Activated CD4-positive, alpha-beta T cell treated with anti-CD3 and anti-CD28 coated beads, Interleukin-2, Interleukin-6, amounts not matched to agents 100 ng/mL and 50 ng/mL, durations not matched to agents 16 hours and 8 hours (primary cell): ENCODE measurements around the gene HMG20B.

ENCODE experiments used
- DNase-seq: peaks from one replicate; pipeline ENCODE4 v3.0.0-alpha.2; 2020

The HMG20B gene

DNA sequence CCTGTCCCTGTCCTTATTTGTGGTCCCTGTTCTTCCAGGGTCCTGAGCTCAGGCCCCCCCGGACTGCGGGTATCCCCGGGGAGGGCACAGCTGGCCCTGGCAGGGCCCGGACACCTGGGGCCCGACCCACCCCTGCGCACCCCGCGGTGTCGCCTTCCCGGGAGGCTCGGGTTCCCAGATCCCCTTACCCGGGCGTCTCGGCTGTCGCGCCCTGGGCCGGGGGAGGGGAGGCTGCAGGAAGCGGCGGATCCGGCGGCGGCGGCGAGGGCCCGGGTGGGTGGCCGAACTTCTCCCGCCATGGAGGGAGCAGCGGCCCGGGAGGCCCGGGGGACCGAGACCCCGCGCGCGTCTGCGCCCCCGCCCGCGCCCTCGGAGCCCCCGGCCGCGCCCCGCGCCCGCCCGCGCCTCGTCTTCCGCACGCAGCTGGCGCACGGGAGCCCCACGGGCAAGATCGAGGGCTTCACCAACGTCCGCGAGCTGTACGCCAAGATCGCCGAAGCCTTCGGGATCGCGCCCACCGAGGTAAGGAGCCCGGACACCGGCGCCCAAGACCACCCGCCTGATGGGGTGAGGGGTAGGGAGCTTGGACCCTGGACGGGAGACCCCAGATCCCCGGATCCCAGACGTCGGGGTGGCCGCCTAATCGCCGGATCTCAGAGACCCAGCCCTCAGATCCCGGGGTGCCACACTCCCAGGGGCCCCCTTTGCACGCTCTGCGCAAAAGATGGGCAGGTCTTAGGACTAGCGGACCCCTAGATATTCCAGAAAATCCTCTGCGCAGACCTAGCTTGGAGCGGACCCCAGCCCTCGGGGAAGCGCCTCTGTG lies 12.8 kb downstream of the HMG20B start, which contains the start of gene GIPC3:
TSS of gene GIPC3 (plus strand) at position 178 of the 826 bp plus-strand sequence. CDS start at position 298, 120 bp downstream.
- no peak for DNase-seq

DNA sequence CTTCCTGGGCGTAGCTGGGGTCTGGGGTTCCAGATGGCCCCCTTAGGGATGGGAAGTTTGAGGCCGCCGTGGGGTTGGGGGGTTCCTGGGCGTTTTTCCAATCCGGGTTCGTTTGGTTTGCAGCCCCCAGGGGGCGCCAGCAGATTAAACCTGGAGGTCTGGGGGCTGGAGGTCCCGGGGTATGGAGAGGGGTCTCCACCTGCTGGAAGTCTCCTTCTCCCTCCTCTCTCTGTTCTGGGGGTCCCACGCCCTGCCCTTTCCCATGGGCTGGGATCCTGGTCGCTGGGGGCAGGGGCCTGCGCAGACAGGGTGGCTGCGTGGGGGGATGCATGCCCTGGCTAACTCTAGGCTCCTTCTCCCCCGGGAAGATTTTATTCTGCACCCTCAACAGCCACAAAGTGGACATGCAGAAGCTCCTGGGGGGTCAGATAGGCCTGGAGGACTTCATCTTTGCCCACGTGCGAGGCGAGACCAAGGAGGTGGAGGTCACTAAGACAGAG lies 13.4 kb downstream of the HMG20B start:
- DNase-seq, result no peak

DNA sequence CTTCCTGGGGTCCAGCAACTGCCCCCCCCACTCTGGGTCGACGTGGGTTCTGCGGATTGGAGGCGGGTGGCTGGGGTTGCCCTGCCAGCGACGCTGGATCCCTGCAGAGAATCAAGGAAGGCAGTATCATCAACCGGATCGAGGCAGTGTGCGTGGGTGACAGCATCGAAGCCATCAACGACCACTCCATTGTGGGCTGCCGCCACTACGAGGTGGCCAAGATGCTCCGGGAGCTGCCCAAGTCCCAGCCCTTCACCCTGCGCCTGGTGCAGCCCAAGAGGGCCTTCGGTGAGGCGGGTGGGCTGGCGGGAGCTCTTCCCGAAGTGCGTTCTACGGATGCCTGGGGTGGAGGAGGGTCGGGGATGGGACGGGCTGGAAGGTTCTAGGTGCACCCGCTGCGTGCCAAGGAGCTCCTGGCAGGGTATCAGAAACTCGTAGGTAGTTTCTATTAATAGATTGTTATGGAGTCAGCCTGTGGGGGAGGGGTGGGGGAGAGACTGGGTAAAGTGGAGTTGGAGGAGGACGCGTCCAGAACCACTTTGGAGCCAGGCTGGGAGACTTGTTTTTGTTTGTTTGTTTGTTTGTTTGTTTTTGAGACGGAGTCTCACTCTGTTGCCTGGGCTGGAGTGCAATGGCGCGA lies 14.1 kb downstream of the HMG20B start:
- DNase-seq, result no peak

DNA sequence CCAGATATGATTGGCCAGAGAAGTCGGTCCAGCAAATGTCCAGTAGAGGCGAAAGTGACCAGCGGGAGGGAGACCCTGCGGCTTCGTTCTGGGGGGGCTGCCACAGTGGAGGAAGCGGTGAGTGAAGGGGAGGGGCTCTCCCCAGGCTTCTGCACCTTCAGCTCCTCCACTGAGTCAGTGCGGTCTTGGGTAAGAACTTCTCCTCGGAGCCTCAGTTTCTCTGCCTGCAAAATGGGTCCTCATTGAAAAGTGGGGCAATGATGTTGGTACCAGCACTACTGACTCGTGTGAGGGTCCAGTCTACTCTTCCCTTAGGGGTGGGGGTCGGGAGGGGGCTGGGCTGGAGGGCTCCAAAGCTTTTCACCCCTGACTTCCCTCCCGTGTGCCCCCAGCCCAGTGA lies 16.7 kb downstream of the HMG20B start:
- no peak for DNase-seq

DNA sequence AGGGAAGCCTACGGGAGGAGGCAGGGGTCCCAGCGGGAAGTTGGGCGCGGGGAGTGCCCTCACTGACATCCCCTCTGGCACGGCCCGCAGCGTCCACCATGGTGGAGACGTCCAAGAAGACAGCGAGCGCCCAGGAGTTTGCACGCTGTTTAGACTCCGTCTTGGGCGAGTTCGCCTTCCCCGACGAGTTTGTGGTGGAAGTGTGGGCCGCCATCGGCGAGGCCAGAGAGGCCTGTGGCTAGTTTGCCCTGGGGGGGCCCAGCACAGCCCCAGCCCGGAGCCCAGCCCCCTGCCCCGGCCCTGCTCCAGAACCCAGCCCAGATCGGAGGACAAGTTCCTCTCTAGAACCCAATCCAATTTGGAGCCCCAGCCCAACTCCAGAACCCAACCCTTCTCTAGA lies 17.2 kb downstream of the HMG20B start:
- DNase-seq, result no peak

DNA sequence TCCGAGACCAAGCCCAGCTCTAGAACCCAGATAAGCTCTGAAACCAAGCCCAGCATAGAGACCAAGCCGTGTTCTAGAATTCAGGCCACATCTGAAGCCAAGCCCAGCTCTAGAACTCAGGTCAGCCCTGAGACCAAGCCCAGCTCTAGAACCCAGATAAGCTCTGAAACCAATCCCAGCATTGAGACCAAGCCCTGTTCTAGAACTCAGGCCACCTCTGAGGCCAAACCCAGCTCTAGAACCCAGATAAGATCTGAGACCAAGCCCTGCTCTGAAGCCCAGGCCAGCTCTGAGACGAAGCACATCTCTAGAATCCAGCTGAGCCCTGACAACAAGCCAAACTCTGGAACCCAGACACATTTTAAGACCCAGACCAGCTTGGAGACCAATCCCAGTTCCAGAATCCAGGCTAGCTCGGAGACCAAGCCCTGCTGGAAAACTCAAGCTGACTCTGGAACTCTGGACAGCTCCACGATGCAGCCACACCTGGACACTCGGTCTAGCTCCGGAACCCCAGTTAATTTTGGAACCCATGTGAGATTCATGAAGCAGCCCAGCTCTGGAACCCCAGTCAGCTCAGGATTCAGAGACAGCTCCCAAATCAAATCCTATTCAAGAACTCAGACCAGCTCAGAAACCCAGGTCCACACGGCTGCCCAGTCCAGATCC lies 18.4 kb downstream of the HMG20B start:
- no peak for DNase-seq

DNA sequence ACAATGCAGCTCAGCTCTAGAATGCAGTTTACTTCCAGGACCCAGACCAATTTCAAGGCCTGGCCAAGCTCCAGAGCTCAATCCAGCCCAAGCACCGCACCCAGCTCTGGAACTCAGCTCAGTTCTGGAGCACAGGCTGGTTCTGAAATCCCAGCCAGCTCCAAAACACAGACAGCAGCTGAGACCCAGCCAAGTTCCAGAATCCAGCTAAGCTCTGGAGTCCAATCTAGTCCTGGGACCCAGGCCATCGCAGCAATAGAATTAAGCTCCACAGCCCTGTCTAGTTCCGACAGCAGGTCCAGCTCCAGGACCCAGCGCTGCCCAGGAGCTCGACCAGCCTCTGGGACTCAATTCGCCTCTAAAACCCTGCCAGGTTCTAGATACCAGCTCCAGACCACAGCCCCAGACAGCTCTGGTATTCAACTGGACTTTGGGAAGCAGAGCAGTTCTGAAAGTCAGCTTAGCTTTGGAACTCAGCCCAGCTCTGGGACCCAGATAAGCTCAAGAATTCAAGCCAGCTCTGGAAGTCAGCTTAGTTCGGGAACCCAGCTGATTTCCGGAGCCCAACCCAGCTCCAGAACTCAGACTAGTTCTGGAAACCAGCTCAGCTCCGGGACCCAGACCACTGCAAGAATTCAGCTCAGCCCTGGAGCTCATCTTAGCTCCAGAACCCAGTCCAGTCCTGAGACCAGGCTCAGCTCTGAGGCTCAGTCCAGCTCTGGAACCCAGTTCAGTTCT lies 19.3 kb downstream of the HMG20B start:
- no peak for DNase-seq

DNA sequence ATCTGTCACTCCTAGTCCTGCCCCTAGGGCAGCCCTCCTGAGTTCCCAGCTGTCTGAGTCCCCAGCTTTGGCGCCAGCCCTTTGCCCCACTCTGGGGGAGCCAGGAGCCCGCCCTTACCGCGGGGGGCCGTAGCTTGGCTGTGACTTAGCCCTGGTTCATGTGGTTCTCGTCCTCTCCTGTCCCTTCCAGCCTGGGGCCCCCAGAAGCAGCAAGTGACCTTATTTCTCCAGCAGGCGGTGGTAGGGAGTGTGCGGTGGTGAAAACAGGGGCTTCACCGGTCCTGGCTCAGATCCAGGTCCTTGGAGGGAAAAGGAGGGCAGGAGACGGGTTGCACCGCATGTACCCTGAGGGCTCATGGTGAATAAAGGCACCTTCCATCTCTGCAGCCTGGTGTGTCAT lies 20.4 kb downstream of the HMG20B start:
- no peak for DNase-seq

DNA sequence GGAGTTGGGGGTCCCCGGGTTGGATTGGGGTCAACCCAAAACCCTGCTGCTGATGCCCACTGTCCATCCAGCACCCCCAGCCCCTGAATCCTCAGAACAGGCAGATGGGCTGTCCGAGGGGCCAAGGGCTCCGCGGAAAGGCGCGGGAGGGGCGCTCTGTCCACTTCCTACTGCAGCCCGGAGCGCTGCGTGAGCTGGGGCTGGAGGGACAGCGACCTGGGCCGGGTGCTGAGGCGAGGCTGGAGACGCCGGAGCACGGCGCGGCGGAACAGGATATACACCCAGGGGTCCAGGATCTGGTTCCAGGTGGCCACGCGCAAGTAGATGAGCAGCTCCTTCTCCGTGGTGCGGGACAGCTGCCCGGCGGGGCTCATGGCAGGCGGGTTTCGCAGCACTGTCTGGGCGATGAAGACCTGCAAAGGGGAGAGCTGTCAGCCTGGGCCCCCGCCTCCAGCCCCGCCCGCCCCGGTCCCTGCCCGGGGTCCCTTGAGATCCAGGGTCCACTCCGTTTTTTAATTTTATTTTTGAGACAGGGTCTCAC lies 22.8 kb downstream of the HMG20B start:
- DNase-seq, result no peak

DNA sequence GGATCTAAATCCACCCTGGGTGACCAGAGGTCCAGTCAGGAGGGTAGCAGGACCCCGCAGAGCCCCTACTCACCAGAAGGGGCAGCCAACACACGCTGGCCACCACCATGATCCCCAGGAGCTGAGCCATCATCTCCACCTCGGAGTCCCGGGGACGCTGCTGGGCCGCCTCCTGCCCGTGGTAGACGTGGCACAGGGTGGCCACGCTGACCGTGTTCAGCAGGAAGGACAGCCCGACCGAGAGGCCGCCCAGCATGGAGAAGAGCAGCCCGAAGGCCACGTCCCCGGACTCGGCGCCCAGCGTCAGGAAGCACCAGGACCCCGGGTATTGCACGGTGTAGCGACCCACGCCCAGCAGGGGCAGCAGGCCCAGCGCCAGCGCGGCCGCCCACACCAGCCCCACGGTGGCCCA lies 27.0 kb downstream of the HMG20B start:
- no peak for DNase-seq

DNA sequence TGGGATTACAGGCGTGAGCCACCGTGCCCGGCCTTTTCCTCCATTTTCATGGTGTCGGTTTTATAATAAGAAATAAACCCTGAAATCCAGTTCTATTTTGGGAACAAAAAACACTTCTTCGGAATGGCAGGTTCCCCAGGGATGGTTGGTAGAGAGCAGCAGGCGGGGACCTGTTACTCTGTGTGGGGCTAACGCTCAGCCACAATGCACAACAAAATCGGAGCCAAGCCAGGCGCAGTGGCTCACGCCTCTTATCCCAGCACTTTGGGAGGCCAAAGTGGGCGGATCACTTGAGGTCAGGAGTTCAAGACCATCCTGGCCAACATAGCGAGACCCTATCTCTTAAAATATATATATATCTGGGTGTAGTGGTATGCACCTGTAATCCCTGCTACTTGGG lies 28.3 kb downstream of the HMG20B start:
- no peak for DNase-seq

DNA sequence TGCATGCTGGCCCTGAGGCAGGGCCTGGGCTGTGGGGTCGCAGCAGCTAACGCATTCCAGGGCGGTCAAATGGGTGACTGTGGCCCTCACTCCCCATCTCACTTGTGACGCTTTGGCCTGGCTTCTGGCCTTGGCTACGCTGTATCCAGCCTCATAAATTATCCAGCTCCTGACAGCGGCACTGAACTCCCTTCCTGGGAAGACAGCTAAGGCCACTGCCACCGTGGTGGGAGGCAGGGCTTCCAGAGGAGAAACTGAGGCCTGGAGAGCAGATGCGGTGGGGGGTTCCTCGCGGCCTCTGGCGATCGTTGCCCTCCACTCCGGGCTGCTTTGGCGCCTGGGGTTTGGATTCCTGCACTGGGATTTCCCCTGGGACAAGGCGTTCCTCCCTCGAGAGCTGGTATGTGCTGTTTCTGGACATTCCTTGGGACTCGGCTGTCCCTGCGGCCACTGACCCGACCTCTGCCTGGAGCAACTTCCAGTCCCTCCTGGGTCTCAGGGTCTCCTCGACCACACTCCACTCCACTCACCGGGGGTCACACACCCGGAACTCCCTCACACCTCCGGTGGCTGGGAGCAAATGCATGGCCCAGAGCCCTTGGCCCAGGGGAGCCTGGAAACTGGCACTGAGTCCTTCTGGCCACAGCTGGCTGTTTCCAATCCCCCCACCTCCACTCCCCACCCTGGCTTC lies 30.5 kb downstream of the HMG20B start:
- DNase-seq, result no peak

DNA sequence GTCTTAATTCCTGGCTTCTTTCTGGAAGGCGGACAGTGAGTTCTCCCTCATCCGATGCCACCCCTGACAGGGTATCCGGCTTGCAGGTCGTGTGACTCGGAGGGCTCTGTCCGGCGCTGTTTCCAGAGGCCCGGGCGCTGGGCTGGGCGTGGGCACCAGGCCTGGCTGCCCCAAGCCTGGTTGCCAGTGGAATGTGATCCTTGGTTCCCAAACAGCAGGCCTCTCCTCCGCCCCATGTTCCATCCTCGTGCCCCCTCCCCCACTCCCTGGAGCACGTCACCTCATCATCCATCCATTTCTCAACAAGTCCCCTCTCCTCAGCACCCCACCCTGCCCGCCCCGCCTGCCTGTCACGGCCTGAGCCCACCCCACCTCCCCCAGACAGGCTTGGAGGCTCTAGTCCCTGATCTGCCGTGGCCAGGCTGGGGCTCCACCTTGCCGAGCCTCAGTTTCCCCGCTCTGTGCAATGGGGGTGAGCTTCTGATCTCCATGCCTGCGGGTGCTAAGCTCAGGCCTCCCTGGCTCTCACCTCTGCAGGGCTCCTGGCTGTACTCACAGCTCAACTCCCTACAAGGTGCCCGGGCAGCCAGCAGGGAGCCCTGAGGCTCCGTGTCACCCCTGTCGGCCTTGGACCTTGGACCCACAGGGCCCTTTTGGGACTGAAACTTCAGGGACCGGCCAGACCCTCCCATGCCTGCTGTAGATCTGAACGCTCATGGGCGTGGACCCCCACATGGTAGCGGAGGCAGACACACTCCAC lies 31.7 kb downstream of the HMG20B start:
- no peak for DNase-seq

DNA sequence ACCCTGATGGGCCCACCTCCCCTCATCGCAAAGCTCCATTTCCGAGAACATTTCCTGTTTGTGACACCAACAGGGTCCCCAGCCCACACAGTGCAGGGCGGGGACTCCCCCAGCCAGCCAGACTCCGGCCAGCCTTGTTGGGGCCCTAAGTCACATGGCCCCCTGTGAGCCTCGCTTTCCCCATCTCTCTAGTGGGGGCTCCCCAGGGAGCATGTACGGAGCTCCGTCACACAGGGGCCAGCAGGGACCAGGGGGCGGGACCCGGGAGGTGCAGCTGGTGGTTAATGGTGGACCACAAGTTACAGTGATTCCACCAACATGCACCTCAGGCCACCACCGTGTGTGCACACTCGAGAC lies 32.2 kb downstream of the HMG20B start:
- DNase-seq, result no peak

DNA sequence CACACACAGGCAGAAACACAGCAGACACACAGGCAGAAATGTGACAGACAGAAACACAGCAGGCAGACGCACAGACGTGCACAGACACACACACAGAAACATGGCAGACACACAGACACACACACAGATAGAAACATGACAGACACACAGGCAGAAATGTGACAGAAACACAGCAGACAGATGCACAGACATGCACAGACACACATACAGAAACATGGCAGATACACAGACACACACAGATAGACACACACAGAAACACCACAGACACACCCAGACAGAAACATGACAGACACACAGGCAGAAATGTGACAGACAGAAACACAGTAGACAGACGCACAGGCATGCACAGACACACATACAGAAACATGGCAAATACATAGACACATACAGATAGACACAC lies 32.6 kb downstream of the HMG20B start:
- DNase-seq, result no peak

DNA sequence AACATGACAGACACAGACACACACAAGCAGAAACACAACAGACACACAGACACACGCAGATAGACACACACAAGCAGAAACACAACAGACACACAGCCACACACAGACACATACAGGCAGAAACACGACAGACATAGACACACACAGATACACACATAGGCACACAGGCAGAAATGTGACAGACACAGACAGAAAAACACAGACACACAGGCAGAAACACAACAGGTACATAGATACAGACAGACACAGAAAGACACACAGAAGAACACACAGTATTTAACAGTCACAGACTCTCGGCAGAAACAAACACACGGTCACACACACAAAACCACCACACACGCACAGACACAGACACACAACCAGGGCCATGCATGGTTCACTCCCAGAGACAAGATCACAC lies 33.0 kb downstream of the HMG20B start:
- no peak for DNase-seq

DNA sequence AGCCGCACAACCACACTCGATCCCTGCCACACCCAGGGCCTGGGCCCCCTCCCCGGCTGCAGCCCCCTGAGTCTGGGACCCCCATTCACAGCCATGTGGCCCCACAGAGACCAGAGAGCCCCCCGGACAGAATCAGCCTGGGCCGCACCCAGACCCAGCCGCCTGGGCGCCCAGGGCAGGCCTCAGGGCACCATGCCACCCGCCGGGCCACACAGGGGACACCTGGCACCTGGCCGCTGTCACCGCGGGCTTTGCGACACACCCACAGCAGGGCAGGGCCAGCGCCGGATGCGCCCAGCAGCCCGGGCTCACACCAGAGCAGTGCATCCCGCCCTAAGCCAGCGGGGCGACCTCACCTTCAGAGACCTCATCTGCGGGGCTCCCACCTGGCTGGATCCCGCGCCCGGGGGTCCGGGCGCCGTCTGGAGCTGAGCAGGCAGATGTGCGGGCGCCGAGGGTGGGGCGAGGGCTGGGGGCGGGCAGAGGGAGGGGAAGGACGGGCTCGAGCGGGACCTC lies 33.5 kb downstream of the HMG20B start:
- no peak for DNase-seq

DNA sequence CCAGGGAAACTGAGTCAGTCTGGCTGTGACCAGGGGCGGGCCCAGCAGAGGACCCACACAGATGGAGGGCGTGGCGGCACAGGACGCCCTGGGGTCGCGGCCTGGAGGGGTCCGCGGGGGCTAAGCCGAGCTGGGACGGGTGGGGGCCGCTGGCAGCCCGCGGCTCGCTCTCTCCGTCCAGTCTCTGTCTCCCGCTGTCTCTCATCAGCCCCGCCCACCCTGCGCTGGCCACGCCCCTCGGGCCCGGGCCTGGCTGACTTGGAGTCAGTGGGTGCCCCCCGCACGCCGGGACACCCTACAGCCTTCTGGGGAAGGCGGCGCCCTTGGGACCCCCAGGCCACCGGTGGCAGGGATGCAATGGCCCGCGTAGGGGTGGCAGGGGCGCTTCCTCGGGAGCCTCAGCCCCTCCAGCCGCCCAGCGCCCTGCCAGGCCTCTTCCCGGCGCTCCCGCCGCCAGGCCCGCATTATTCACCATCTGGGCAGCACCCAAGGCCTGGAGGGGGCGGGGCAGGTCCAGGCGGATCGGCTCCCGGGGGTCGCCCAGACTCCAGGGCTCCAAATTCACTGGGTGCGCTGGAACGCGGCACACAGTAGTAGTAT lies 34.0 kb downstream of the HMG20B start, which contains the start of gene TBXA2R:
TSS of gene TBXA2R (minus strand) at position 186 of the 600 bp plus-strand sequence. CDS start 6,241 bp downstream, outside the sequence.
- peak; percentile 47 for DNase-seq

DNA sequence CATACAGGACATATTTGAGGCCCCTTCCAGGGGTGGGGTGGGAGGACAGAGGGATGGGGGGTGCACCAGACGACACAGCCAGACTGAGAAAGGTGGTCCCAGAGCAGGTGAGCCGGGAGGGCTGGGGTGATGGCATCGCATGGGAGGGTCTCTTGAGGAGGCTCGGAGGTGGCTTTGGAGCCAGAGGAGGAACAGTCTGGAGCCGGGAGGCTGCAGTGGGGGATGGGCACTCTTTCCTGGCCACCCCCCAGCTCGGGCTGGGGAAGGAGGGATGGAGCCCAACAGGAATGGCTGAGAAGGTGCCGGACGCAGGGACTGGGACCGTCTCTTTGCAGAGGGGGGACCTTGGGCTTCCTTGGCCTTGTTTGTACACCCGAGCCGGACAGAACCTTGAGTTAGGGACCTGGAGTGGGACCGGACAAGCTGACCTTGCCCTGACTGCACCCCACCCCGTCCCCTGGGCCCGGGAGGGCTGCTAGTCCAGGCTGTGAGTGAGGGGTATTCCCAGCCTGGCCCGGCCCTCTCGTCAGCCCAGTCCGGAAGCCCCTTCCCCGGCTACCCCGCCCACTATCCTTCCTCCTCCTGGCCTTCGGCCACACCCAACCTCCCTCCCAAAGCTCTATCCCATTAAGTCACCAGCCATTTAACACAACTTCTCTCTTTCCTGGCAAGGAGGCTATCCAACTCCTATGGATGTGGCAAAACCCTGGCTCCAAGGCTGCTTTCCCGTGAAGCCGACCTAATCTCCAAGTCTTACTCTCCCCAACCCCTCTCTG lies 34.7 kb downstream of the HMG20B start:
- no peak for DNase-seq
